ENCODE data around the gene ADGRB3. TPM values are rescaled to one million over a fixed set of nuclear protein-coding genes. Genes with fewer than 3 reads are reported as not detected.
A peak's percentile ranks its signal among the peaks of the same experiment; 100 is the strongest.

The ADGRB3 gene
- total and polyA plus RNA-seq, 2 experiments from 2014 or later = 1.2 to 1.4 TPM

GRCh38 chr6:68826501-68826900 is 191.4 kb downstream of the ADGRB3 start:
- H3K4me1 ChIP-seq (ENCODE audit: low read depth) = no peaks in the 10 kb centered on the region

DNA sequence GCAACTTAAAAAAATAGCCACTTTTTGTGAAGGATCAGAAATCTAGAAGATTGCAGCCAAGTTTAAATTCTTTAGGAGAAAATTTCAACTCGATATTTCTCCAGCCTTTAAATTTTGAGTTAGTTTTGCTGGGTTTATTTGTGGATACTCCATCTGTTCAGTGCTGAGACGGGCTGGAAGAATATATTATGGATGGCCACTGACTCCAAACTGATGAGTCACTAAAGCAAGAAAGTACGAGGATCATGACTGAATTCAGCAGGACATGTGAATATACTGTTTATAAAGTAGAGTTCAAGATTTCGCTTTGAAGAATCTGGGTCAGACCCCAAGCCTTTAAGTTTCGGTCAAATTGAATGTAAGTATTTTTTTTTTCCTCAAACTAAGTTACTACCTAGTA is 199.5 kb downstream of the ADGRB3 start:
- Histone ChIP-seq H3K4me1 (ENCODE audit: low read depth) (no peaks in the 10 kb centered on the region), H3K36me3 (no peaks in the 10 kb centered on the region), H3K4me3 (no peak overlapping the region), H3K9me3 (ENCODE audit: low read depth) (no peaks in the 10 kb centered on the region), H3K27me3 (no peaks in the 10 kb centered on the region), H3K27ac (no peak overlapping the region)
- DNase-seq (ENCODE audit: low read depth in 1 of 2, low spot score in 1 of 2) = no peak
- TF ChIP-seq, protein P1, sequence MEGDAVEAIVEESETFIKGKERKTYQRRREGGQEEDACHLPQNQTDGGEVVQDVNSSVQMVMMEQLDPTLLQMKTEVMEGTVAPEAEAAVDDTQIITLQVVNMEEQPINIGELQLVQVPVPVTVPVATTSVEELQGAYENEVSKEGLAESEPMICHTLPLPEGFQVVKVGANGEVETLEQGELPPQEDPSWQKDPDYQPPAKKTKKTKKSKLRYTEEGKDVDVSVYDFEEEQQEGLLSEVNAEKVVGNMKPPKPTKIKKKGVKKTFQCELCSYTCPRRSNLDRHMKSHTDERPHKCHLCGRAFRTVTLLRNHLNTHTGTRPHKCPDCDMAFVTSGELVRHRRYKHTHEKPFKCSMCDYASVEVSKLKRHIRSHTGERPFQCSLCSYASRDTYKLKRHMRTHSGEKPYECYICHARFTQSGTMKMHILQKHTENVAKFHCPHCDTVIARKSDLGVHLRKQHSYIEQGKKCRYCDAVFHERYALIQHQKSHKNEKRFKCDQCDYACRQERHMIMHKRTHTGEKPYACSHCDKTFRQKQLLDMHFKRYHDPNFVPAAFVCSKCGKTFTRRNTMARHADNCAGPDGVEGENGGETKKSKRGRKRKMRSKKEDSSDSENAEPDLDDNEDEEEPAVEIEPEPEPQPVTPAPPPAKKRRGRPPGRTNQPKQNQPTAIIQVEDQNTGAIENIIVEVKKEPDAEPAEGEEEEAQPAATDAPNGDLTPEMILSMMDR (IDR thresholded peaks at IDR 0.05; ENCODE audit: low read depth, low read length) = no peak

More at GRCh38 chr6:68826501-68826900, 191.4 kb downstream of the ADGRB3 start:
- Histone ChIP-seq H3K27ac (peak overlapping the region; percentile 43), H3K4me3 (no peak overlapping the region), H3K36me3 (no peaks in the 10 kb centered on the region), H3K9me3 (ENCODE audit: low read depth) (no peaks in the 10 kb centered on the region), H3K27me3 (no peaks in the 10 kb centered on the region)
- peak in 1 of 2 donors; percentile 0 for DNase-seq (ENCODE audit: low read depth in 1 of 2, low spot score in 1 of 2)
- TF ChIP-seq, protein P1 (IDR thresholded peaks at IDR 0.05; ENCODE audit: low read depth, low read length) = no peak

GRCh38 chr6:68838571-68838970 is 203.5 kb downstream of the ADGRB3 start:
- H3K4me1 ChIP-seq (ENCODE audit: low read depth) = no peaks in the 10 kb centered on the region
- TF ChIP-seq, protein P1 (IDR thresholded peaks at IDR 0.05; ENCODE audit: low read depth, low read length) = no peak
- no peaks in the 10 kb centered on the region for H3K9me3 ChIP-seq (ENCODE audit: low read depth)
- no peaks in the 10 kb centered on the region for H3K36me3 ChIP-seq
- no peak overlapping the region for H3K27ac ChIP-seq
- no peak overlapping the region for H3K4me3 ChIP-seq
- DNase-seq (ENCODE audit: low read depth in 1 of 2, low spot score in 1 of 2) = no peak
- H3K27me3 ChIP-seq = no peaks in the 10 kb centered on the region

GRCh38 chr6:68852791-68853190 is 217.7 kb downstream of the ADGRB3 start:
- TF ChIP-seq, protein P1 (IDR thresholded peaks at IDR 0.05; ENCODE audit: low read depth, low read length) = no peak

DNA sequence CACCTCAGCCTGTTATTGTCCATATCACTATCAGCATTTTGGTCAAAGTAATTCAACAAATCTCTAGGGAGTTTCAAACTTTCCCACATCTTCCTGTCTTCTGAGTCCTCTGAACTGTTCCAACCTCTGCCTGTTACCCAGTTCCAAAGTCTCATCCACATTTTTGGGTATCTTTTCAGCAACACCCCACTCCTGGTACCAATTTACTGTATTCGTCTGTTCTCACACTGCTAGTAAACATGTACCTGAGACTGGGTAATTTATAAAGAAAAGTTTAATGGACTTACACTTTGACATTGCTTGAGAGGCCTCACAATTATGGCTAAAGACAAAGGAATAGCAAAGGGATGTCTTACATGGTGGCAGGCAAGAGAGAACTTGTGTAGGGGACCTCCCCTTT is 224.2 kb downstream of the ADGRB3 start:
- Histone ChIP-seq H3K36me3 (no peaks in the 10 kb centered on the region), H3K4me1 (ENCODE audit: low read depth) (no peaks in the 10 kb centered on the region), H3K27me3 (no peaks in the 10 kb centered on the region), H3K4me3 (no peak overlapping the region), H3K27ac (no peak overlapping the region), H3K9me3 (ENCODE audit: low read depth) (no peaks in the 10 kb centered on the region)
- DNase-seq (ENCODE audit: low read depth in 1 of 2, low spot score in 1 of 2) = no peak
- TF ChIP-seq, protein P1 (IDR thresholded peaks at IDR 0.05; ENCODE audit: low read depth, low read length) = no peak

More at GRCh38 chr6:68852791-68853190, 217.7 kb downstream of the ADGRB3 start:
- Histone ChIP-seq H3K4me1 (ENCODE audit: low read depth) (no peaks in the 10 kb centered on the region), H3K36me3 (no peaks in the 10 kb centered on the region), H3K9me3 (ENCODE audit: low read depth) (no peaks in the 10 kb centered on the region), H3K27ac (no peak overlapping the region), H3K4me3 (no peak overlapping the region), H3K27me3 (no peaks in the 10 kb centered on the region)
- DNase-seq (ENCODE audit: low read depth in 1 of 2, low spot score in 1 of 2) = no peak

- DNase-seq (ENCODE audit: low read depth in 1 of 2, low spot score in 1 of 2) = no peak
- TF ChIP-seq, protein P1 (IDR thresholded peaks at IDR 0.05; ENCODE audit: low read depth, low read length) = no peak
- Histone ChIP-seq H3K4me3 (no peak overlapping the region), H3K27ac (no peak overlapping the region), H3K27me3 (no peaks in the 10 kb centered on the region), H3K9me3 (ENCODE audit: low read depth) (no peaks in the 10 kb centered on the region), H3K4me1 (ENCODE audit: low read depth) (no peaks in the 10 kb centered on the region), H3K36me3 (no peaks in the 10 kb centered on the region)
Observed at GRCh38 chr6:68868646-68869045, 233.6 kb downstream of the ADGRB3 start.
